PFSK-1 (cell line): ENCODE results near the gene CLCN2.

ENCODE experiments used
- FOXP2 ChIP-seq: optimal IDR thresholded peaks from 2 replicates; pipeline ENCODE3; 2011; ENCODE audit warnings: borderline replicate concordance, control low read depth, inconsistent platforms; ENCODE audit not compliant: insufficient read depth; ENCODE audit errors: extremely low read length, extremely low read depth
- POLR2AphosphoS5 ChIP-seq: IDR thresholded peaks from 2 replicates; pipeline ENCODE4 v1.6.1; 2012; ENCODE audit warnings: low read depth, mild to moderate bottlenecking, control low read depth, low read length, moderate library complexity
- SIN3A ChIP-seq: IDR thresholded peaks from 2 replicates; pipeline ENCODE4 v1.6.1; 2012; ENCODE audit warnings: mild to moderate bottlenecking, low read length, moderate library complexity, borderline replicate concordance; ENCODE audit not compliant: insufficient read depth
- TAF1 ChIP-seq: IDR thresholded peaks from 2 replicates; pipeline ENCODE4 v1.6.1; 2012; ENCODE audit warnings: low read length, control low read depth, borderline replicate concordance; ENCODE audit not compliant: insufficient read depth
- TF ChIP-seq, protein P1 (sequence below), 2 experiments: IDR thresholded peaks; 2 replicates each; pipeline versions ENCODE4 v1.6.1 to v1.8.0; 2011 to 2012; ENCODE audit warnings: low read depth in 2 of 2, low read length in 2 of 2, control low read depth in 1 of 2, inconsistent platforms in 1 of 2, mild to moderate bottlenecking in 1 of 2, moderate library complexity in 1 of 2; ENCODE audit not compliant: insufficient read depth in 1 of 2

The CLCN2 gene

DNA sequence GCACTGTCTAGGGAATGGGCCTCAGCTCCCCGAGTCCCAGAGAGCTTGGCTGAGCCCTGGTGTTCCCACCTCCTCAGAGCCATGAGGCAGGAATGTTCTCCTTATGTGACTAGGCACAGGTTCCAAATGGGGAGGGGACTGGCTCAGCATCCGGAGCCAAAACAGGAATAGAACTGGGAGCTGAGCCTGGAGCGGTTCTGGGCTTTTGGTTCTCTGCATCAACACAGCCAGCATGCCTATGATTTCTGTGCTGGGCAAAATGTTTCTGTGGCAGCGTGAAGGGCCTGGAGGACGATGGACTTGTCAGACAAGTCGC lies 24.0 kb downstream of the CLCN2 start, which contains the start of gene FAM131A:
Gene FAM131A, plus strand, starts transcription at position 202 of the 316 bp plus-strand sequence. Its CDS starts 31 bp downstream, at position 233.
- TF ChIP-seq SIN3A = no peak
- no peak for TF ChIP-seq FOXP2
- no peak for TF ChIP-seq TAF1
- TF ChIP-seq, protein P1, sequence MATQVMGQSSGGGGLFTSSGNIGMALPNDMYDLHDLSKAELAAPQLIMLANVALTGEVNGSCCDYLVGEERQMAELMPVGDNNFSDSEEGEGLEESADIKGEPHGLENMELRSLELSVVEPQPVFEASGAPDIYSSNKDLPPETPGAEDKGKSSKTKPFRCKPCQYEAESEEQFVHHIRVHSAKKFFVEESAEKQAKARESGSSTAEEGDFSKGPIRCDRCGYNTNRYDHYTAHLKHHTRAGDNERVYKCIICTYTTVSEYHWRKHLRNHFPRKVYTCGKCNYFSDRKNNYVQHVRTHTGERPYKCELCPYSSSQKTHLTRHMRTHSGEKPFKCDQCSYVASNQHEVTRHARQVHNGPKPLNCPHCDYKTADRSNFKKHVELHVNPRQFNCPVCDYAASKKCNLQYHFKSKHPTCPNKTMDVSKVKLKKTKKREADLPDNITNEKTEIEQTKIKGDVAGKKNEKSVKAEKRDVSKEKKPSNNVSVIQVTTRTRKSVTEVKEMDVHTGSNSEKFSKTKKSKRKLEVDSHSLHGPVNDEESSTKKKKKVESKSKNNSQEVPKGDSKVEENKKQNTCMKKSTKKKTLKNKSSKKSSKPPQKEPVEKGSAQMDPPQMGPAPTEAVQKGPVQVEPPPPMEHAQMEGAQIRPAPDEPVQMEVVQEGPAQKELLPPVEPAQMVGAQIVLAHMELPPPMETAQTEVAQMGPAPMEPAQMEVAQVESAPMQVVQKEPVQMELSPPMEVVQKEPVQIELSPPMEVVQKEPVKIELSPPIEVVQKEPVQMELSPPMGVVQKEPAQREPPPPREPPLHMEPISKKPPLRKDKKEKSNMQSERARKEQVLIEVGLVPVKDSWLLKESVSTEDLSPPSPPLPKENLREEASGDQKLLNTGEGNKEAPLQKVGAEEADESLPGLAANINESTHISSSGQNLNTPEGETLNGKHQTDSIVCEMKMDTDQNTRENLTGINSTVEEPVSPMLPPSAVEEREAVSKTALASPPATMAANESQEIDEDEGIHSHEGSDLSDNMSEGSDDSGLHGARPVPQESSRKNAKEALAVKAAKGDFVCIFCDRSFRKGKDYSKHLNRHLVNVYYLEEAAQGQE (IDR thresholded peaks at IDR 0.05; ENCODE audit: insufficient read depth in 1 of 2, low read depth in 2 of 2, low read length in 2 of 2) = no peak
- TF ChIP-seq POLR2AphosphoS5 = no peak

DNA sequence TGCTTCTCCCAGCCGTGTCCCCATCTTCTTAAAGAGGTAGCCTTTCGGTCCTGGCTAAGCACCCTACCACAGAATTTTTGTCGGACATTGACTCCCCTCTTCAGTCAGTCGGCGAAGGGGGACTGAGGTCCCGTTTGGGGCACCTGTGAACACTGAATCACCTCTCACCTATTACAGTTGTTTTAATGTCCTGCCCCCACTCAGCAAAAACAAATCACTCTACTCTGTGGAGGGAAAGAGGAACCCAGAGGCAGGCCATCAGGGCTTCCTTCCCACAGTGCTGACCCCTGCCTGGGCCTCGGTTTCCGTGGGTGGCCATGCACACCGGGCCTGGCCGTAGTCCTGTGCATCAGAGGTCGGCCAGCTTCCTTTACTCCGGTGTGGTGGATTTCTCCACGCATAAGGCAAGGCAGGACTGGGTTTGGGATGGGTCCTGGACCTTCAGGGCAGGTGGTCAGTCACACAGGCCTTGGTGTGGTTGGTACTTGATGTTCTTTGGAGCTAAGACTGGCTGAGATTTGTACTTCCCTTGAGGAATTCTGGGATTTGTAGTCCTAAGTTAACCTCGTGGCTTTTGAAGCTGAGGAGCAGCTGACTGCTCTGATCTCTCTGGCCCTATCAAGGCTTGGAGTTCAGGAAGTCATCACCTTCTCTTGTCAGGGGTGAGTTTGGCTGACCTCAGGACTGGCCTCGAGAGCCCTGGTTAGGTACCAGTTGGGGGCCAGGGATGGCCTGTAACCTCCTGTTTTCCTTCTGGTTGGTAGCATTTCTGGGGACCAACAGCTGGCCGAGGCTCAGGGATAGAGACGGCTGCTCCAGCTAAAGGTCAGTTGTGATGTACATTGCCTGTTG lies 24.6 kb downstream of the CLCN2 start:
- no peak for TF ChIP-seq SIN3A
- TF ChIP-seq, protein P1 (IDR thresholded peaks at IDR 0.05; ENCODE audit: insufficient read depth in 1 of 2, low read depth in 2 of 2, low read length in 2 of 2) = no peak
- TF ChIP-seq TAF1 = no peak
- TF ChIP-seq FOXP2 = no peak

DNA sequence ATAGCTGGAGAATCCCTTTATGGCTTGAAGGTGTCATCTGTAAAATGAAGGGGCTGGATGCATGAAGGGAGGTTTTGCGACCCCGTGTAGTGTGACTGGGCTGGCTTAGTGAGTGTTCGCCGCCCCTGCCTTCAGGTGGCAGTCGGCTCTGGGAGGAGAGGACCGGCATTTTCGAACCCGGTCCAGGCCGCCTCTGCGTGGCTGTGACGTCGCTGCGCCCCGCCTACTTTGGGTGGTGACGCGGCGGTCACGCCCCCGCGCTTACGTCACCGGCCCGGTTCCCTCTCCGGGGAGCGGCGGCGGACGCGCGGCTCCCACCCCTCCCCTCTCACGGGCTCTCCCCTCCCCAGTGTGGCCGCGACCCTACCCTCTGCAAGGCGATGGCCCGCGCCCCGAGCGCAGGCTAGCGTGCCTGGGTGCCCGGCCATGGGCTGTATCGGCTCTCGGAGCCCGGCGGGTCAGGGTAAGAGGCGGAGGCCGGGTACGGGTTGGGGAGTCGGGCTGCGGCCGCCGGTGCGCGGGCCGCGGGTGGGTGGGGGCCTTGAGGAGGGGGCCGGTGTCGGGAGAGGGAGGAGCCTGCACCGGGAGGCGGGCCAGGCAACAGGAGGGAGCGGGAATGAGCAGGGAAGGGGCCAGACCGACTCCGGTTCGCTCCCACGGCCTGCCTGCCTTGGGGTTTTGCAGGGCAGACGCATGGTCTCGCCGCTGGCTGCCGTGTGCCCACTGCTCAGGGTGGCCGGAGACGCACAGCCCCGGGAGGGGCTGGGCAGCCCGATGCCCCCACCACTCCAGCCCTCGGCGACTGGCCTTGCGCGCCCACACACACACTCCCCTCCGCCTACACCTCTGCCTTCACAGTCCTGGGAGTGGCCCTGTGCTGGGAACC lies 25.5 kb downstream of the CLCN2 start:
- TF ChIP-seq TAF1 (no peak), POLR2AphosphoS5 (peak; percentile 62), FOXP2 (peak; percentile 73), SIN3A (no peak)
- TF ChIP-seq, protein P1 (IDR thresholded peaks at IDR 0.05; ENCODE audit: insufficient read depth in 1 of 2, low read depth in 2 of 2, low read length in 2 of 2) = no peak

DNA sequence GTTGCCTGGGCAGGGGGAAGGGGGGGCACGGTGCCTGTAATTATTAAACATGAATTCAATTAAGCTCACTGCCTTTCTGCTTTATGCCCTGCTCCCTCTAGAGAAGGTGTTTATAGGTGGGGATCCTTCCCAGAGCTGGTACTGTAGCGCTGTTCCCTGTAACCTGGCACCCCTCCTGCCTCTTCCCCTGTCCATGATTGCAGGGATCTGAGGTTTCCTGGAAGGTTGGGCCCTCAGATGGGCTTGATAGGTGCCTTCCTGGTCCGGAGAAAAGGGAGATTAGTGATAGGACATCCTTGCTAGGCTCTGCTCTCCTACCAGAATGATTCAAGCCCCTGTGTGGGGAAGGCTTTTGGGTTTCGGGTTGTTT lies 26.1 kb downstream of the CLCN2 start:
- TF ChIP-seq SIN3A = no peak
- no peak for TF ChIP-seq FOXP2
- TF ChIP-seq, protein P1 (IDR thresholded peaks at IDR 0.05; ENCODE audit: insufficient read depth in 1 of 2, low read depth in 2 of 2, low read length in 2 of 2) = no peak
- no peak for TF ChIP-seq TAF1
- TF ChIP-seq POLR2AphosphoS5 = no peak
